MM.1S (cell line): ENCODE data around the gene MRPS27.

Experiments used
- DNase-seq: peaks from one replicate; pipeline ENCODE4 v3.0.0-alpha.2; 2015
- H2AFZ ChIP-seq: fragments of 300-600 bp; sonication (generic); 2 replicates; pipeline ENCODE4 v1.6.0; 2016; ENCODE audit warnings: antibody characterized with exemption, low read length
- H3F3A ChIP-seq: fragments of 300-600 bp; sonication (generic); 2 replicates; pipeline ENCODE4 v1.6.1; 2016; ENCODE audit warnings: mild to moderate bottlenecking, antibody characterized with exemption, low read length, moderate library complexity, mixed read lengths; ENCODE audit not compliant: insufficient read depth
- H3K27ac ChIP-seq: fragments of 300-600 bp; sonication (generic); 2 replicates; pipeline ENCODE4 v1.5.1; 2016; ENCODE audit warnings: mild to moderate bottlenecking, low read length
- H3K27me3 ChIP-seq: fragments of 300-600 bp; sonication (generic); replicated peaks from 2 replicates; pipeline ENCODE4 v1.6.0; 2016; ENCODE audit warnings: low read length; ENCODE audit not compliant: insufficient read depth
- H3K36me3 ChIP-seq: fragments of 300-600 bp; sonication (generic); replicated peaks from 2 replicates; pipeline ENCODE4 v1.6.1; 2016; ENCODE audit warnings: mild to moderate bottlenecking, low read length, mixed read lengths; ENCODE audit not compliant: insufficient read depth
- H3K4me1 ChIP-seq: fragments of 300-600 bp; sonication (generic); 2 replicates; pipeline ENCODE4 v1.6.1; 2016; ENCODE audit warnings: low read length, mixed read lengths
- H3K4me2 ChIP-seq: fragments of 300-600 bp; sonication (generic); 2 replicates; pipeline ENCODE4 v1.6.0; 2016; ENCODE audit warnings: low read depth, low read length
- H3K4me3 ChIP-seq: fragments of 300-600 bp; sonication (generic); 2 replicates; pipeline ENCODE4 v1.5.1; 2016; ENCODE audit warnings: low read length, mixed read lengths
- H3K79me2 ChIP-seq: fragments of 300-600 bp; sonication (generic); 2 replicates; pipeline ENCODE4 v1.6.1; 2016; ENCODE audit warnings: mixed run types, low read length, mixed read lengths
- H3K9ac ChIP-seq: fragments of 300-600 bp; sonication (generic); 2 replicates; pipeline ENCODE4 v1.6.1; 2016; ENCODE audit warnings: low read length, mixed read lengths
- H3K9me2 ChIP-seq: fragments of 300-600 bp; sonication (generic); replicated peaks from 2 replicates; pipeline ENCODE4 v1.6.1; 2016; ENCODE audit warnings: mild to moderate bottlenecking, low read length, mixed read lengths; ENCODE audit not compliant: insufficient read depth
- H3K9me3 ChIP-seq: fragments of 300-600 bp; sonication (generic); replicated peaks from 2 replicates; pipeline ENCODE4 v1.6.1; 2016; ENCODE audit warnings: mild to moderate bottlenecking, low read length, mixed read lengths; ENCODE audit not compliant: insufficient read depth
- H4K20me1 ChIP-seq: fragments of 300-600 bp; sonication (generic); 2 replicates; pipeline ENCODE4 v1.6.1; 2016; ENCODE audit warnings: mild to moderate bottlenecking, low read length, moderate library complexity, mixed read lengths; ENCODE audit not compliant: insufficient read depth
- EZH2 ChIP-seq: fragments of 300-600 bp; sonication (generic); optimal IDR thresholded peaks from 2 replicates; pipeline ENCODE3; 2017; ENCODE audit warnings: low read depth, mild to moderate bottlenecking, antibody characterized with exemption, low read length, mixed read lengths
- EZH2phosphoT487 ChIP-seq: fragments of 300-600 bp; sonication (generic); IDR thresholded peaks from 2 replicates; pipeline ENCODE4 v1.6.1; 2018; ENCODE audit warnings: antibody characterized with exemption, low read length
- TF ChIP-seq, protein P1 (sequence below): fragments of 300-600 bp; sonication (generic); IDR thresholded peaks from 2 replicates; pipeline ENCODE4 v1.5.1; 2016; ENCODE audit warnings: antibody characterized with exemption, low read length, mixed read lengths

MRPS27 gene

DNA sequence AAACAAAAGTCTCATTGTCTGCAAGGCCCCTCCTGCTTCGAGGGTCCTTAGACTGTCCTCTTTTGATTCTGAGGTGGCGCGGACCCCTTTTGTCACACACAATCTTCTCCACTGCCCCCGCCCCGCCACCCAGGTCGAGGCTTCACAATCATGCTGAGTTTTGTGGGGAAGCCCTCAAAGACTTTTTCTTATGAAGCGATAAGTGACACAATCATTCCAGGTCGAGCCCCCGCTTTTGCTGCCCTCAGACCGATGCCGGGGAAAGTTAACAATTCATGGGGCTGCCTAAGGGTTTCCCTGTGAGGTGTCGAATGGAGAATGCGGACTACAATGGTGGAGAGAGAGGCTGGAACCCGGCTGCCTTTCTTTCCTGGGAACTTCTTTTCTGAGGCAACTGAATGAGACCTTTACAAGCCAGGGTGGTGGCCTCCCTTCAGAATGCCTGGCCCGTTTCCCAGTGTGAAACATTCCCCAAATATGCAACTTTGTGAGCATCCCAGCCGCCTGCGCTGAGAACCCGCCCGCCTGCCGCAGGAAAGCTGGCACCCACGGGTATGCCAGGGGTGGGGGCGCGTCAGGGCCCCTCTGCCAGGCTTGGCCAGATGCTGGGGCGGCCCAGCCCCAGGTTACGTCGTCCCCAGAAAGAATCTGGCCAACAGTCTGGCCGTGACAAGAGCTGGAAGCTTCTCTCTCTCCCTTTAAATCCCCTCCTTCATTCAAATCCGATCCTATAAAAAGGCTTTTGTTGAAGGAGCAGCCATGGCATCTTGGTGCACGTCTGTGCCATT is 140.8 kb downstream of the MRPS27 start:
- Histone ChIP-seq H3K9ac (no peak overlapping the region), H4K20me1 (no peaks in the 10 kb centered on the region), H3K27ac (no peak overlapping the region), H2AFZ (no peak overlapping the region), H3K9me3 (no peaks in the 10 kb centered on the region), H3K4me3 (no peak overlapping the region), H3K4me1 (no peaks in the 10 kb centered on the region), H3K27me3 (peaks cover 85% of the 10 kb centered on the region), H3F3A (no peaks in the 10 kb centered on the region), H3K79me2 (no peaks in the 10 kb centered on the region), H3K9me2 (no peaks in the 10 kb centered on the region), H3K4me2 (no peak overlapping the region), H3K36me3 (no peaks in the 10 kb centered on the region)
- TF ChIP-seq, protein P1, sequence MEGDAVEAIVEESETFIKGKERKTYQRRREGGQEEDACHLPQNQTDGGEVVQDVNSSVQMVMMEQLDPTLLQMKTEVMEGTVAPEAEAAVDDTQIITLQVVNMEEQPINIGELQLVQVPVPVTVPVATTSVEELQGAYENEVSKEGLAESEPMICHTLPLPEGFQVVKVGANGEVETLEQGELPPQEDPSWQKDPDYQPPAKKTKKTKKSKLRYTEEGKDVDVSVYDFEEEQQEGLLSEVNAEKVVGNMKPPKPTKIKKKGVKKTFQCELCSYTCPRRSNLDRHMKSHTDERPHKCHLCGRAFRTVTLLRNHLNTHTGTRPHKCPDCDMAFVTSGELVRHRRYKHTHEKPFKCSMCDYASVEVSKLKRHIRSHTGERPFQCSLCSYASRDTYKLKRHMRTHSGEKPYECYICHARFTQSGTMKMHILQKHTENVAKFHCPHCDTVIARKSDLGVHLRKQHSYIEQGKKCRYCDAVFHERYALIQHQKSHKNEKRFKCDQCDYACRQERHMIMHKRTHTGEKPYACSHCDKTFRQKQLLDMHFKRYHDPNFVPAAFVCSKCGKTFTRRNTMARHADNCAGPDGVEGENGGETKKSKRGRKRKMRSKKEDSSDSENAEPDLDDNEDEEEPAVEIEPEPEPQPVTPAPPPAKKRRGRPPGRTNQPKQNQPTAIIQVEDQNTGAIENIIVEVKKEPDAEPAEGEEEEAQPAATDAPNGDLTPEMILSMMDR, result no peak
- TF ChIP-seq EZH2phosphoT487 (no peak), EZH2 (no peak)
- DNase-seq, result no peak

DNA sequence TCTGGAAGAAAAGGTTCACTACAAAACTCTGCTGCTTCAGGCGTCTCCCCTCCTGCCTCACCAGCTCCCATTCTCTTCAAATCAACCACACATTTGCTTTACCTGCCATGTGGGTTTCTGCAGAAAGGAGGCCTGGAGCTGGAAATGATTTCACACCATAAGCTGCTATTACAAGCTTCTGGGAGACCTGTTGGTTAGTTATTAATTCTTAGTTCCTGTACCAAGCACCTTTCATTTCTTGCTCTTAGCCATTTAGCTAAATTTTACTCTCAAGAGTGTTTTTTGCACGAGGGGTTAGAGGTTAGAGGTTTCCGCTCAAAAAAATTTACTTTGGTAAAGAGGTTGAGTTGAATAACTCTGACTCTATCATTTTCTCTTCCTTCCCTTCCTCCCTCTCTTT is 142.5 kb downstream of the MRPS27 start:
- H3K9me3 ChIP-seq, result no peaks in the 10 kb centered on the region
- TF ChIP-seq EZH2phosphoT487 (no peak), EZH2 (no peak)
- TF ChIP-seq, protein P1, result no peak
- no peaks in the 10 kb centered on the region for H3F3A ChIP-seq
- no peak for DNase-seq
- H3K79me2 ChIP-seq, result no peaks in the 10 kb centered on the region
- H3K4me1 ChIP-seq, result peaks cover 4% of the 10 kb centered on the region; the same call in 1 of the 2 replicates
- peaks cover 77% of the 10 kb centered on the region for H3K27me3 ChIP-seq
- no peak overlapping the region for H3K4me3 ChIP-seq
- no peak overlapping the region for H3K4me2 ChIP-seq
- H3K9me2 ChIP-seq, result no peaks in the 10 kb centered on the region
- H3K36me3 ChIP-seq, result no peaks in the 10 kb centered on the region
- H3K9ac ChIP-seq, result no peak overlapping the region
- H3K27ac ChIP-seq, result no peak overlapping the region
- no peak overlapping the region for H2AFZ ChIP-seq
- no peaks in the 10 kb centered on the region for H4K20me1 ChIP-seq

DNA sequence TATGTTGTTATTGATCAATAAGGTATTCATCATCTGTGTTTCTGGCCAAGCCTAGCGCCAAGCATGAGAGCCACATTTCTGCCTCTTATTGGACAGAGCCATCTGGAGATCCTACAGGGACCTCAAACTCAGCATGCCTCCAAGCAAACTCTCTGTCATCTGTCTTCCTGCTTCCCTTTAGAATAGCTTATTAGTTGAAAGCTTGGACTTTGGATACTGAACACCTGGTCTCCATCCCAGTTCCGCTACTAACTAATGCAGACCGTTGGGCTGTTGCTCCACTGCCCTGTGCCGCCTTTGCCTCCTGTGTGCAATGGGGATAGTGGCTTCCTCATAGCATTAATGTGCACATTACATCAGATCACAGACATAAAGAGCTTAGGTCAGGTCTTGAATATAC is 147.3 kb downstream of the MRPS27 start:
- no peaks in the 10 kb centered on the region for H3K79me2 ChIP-seq

More for the DNA sequence above, 147.3 kb downstream of the MRPS27 start:
- no peak overlapping the region for H2AFZ ChIP-seq
- no peak overlapping the region for H3K4me2 ChIP-seq
- peaks cover 39% of the 10 kb centered on the region for H3K27me3 ChIP-seq
- TF ChIP-seq EZH2 (no peak), EZH2phosphoT487 (no peak)
- TF ChIP-seq, protein P1, result no peak
- no peaks in the 10 kb centered on the region for H3F3A ChIP-seq
- DNase-seq, result no peak
- no peak overlapping the region for H3K9ac ChIP-seq
- no peak overlapping the region for H3K4me3 ChIP-seq
- H3K27ac ChIP-seq, result no peak overlapping the region
- H3K4me1 ChIP-seq, result peaks cover 4% of the 10 kb centered on the region; the same call in 1 of the 2 replicates
- H3K9me2 ChIP-seq, result no peaks in the 10 kb centered on the region
- no peaks in the 10 kb centered on the region for H3K9me3 ChIP-seq
- no peaks in the 10 kb centered on the region for H4K20me1 ChIP-seq
- no peaks in the 10 kb centered on the region for H3K36me3 ChIP-seq
